KMS-11 (cell line): ENCODE measurements around the gene ACTA2.

ENCODE experiments used
- H2AFZ ChIP-seq: fragments of 200-600 bp; sonication (generic); 2 replicates; pipeline ENCODE4 v1.6.1; 2016; ENCODE audit warnings: antibody characterized with exemption, mixed run types, low read depth
- H3K27ac ChIP-seq: fragments of 200-600 bp; sonication (generic); 2 replicates; pipeline ENCODE4 v1.6.1; 2016; ENCODE audit warnings: mild to moderate bottlenecking, mixed run types
- H3K27me3 ChIP-seq: fragments of 200-600 bp; sonication (generic); 2 replicates; pipeline ENCODE4 v1.6.1; 2017; ENCODE audit warnings: mild to moderate bottlenecking, low read depth, mixed run types, moderate library complexity; ENCODE audit not compliant: insufficient read depth
- H3K36me3 ChIP-seq: fragments of 200-600 bp; sonication (generic); 2 replicates; pipeline ENCODE4 v1.6.1; 2017; ENCODE audit warnings: mild to moderate bottlenecking, mixed run types; ENCODE audit not compliant: insufficient read depth
- H3K4me1 ChIP-seq: fragments of 200-600 bp; sonication (generic); 2 replicates; pipeline ENCODE4 v1.6.1; 2016; ENCODE audit warnings: mild to moderate bottlenecking, low read depth, mixed run types; ENCODE audit not compliant: poor library complexity, severe bottlenecking
- H3K4me2 ChIP-seq: fragments of 200-600 bp; sonication (generic); 2 replicates; pipeline ENCODE4 v1.7.0; 2016; ENCODE audit warnings: mild to moderate bottlenecking, mixed run types
- H3K4me3 ChIP-seq: fragments of 200-600 bp; sonication (generic); IDR thresholded peaks from 2 replicates; pipeline ENCODE4 v1.6.1; 2017; ENCODE audit warnings: low read depth, low read length, mixed read lengths; ENCODE audit not compliant: insufficient read depth
- H3K79me2 ChIP-seq: fragments of 200-600 bp; sonication (generic); 2 replicates; pipeline ENCODE4 v1.6.1; 2016; ENCODE audit warnings: low read depth, mixed run types; ENCODE audit not compliant: insufficient read depth
- H3K9ac ChIP-seq: fragments of 200-600 bp; sonication (generic); 2 replicates; pipeline ENCODE4 v1.6.1; 2016; ENCODE audit warnings: mild to moderate bottlenecking, mixed run types
- H4K20me1 ChIP-seq: fragments of 200-600 bp; sonication (generic); 2 replicates; pipeline ENCODE4 v1.6.1; 2016; ENCODE audit warnings: mild to moderate bottlenecking, mixed run types; ENCODE audit not compliant: insufficient read depth
- CTCF ChIP-seq: fragments of 200-600 bp; sonication (generic); conservative IDR thresholded peaks from 2 replicates; pipeline ENCODE4 v1.6.1; 2017; ENCODE audit warnings: low read depth, mild to moderate bottlenecking, antibody characterized with exemption, low read length, moderate library complexity, mixed read lengths

The ACTA2 gene

GRCh38 chr10:88958721-88959120, 6.1 kb upstream of the ACTA2 start:
- Histone ChIP-seq H3K9ac (no peak overlapping the region), H4K20me1 (no peaks in the 10 kb centered on the region), H3K27me3 (no peaks in the 10 kb centered on the region), H3K36me3 (no peaks in the 10 kb centered on the region), H3K4me1 (peaks cover 8% of the 10 kb centered on the region), H3K27ac (no peak overlapping the region), H3K79me2 (no peaks in the 10 kb centered on the region), H3K4me2 (no peak overlapping the region), H3K4me3 (no peak overlapping the region), H2AFZ (no peak overlapping the region)
- TF ChIP-seq CTCF, result no peak

GRCh38 chr10:88957381-88957780, 4.8 kb upstream of the ACTA2 start:
- H3K4me1 ChIP-seq, result peaks cover 6% of the 10 kb centered on the region
- H3K9ac ChIP-seq, result no peak overlapping the region
- H3K36me3 ChIP-seq, result no peaks in the 10 kb centered on the region
- TF ChIP-seq CTCF, result no peak
- no peak overlapping the region for H2AFZ ChIP-seq
- H3K4me3 ChIP-seq, result no peak overlapping the region
- no peak overlapping the region for H3K27ac ChIP-seq
- H3K4me2 ChIP-seq, result no peak overlapping the region
- H3K27me3 ChIP-seq, result no peaks in the 10 kb centered on the region
- H3K79me2 ChIP-seq, result no peaks in the 10 kb centered on the region
- no peaks in the 10 kb centered on the region for H4K20me1 ChIP-seq

DNA sequence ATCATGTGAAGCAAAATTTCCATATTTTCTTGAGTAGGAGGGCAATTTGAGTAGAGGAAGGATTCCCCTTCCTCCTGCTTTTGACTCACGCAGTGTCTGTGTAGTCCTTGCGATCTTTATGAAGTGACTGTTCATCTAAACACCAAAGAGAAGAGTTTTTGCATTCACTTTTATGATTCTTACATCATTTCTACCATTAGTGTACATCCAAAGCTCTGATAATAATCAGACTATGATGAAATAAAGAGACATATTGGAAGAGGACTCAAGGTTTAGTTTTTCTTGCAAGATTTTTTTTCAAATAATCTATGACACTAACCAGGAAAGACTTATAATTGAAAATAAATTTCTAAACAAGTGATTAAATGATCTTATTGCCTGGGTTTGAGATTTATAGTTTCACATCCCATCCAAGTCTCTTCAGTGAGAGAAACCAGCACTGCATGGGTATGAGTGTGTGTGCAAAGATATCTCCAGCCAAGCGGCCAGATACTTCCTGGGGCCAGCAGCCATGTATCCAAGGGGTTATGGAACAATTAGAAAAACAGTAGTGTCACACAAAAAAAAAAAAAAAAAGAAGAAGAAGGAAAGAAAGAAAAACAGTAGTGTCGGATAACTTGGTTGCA, 2.0 kb upstream of the ACTA2 start:
- H3K27ac ChIP-seq, result no peak overlapping the region
- TF ChIP-seq CTCF, result no peak
- no peaks in the 10 kb centered on the region for H3K27me3 ChIP-seq
- no peak overlapping the region for H3K9ac ChIP-seq
- no peaks in the 10 kb centered on the region for H3K79me2 ChIP-seq
- no peaks in the 10 kb centered on the region for H3K36me3 ChIP-seq
- H2AFZ ChIP-seq, result no peak overlapping the region
- H3K4me2 ChIP-seq, result no peak overlapping the region
- no peak overlapping the region for H3K4me3 ChIP-seq
- H3K4me1 ChIP-seq, result no peaks in the 10 kb centered on the region
- no peaks in the 10 kb centered on the region for H4K20me1 ChIP-seq

- Histone ChIP-seq H3K4me2 (no peak overlapping the region), H3K36me3 (no peaks in the 10 kb centered on the region), H3K4me1 (no peaks in the 10 kb centered on the region), H3K9ac (no peak overlapping the region), H2AFZ (no peak overlapping the region), H3K79me2 (no peaks in the 10 kb centered on the region), H3K27me3 (no peaks in the 10 kb centered on the region), H3K4me3 (no peak overlapping the region), H4K20me1 (no peaks in the 10 kb centered on the region), H3K27ac (no peak overlapping the region)
- no peak for TF ChIP-seq CTCF
Observed at GRCh38 chr10:88953662-88954061, 1.1 kb upstream of the ACTA2 start.
